ENCODE results near the gene TAB3.

DNA sequence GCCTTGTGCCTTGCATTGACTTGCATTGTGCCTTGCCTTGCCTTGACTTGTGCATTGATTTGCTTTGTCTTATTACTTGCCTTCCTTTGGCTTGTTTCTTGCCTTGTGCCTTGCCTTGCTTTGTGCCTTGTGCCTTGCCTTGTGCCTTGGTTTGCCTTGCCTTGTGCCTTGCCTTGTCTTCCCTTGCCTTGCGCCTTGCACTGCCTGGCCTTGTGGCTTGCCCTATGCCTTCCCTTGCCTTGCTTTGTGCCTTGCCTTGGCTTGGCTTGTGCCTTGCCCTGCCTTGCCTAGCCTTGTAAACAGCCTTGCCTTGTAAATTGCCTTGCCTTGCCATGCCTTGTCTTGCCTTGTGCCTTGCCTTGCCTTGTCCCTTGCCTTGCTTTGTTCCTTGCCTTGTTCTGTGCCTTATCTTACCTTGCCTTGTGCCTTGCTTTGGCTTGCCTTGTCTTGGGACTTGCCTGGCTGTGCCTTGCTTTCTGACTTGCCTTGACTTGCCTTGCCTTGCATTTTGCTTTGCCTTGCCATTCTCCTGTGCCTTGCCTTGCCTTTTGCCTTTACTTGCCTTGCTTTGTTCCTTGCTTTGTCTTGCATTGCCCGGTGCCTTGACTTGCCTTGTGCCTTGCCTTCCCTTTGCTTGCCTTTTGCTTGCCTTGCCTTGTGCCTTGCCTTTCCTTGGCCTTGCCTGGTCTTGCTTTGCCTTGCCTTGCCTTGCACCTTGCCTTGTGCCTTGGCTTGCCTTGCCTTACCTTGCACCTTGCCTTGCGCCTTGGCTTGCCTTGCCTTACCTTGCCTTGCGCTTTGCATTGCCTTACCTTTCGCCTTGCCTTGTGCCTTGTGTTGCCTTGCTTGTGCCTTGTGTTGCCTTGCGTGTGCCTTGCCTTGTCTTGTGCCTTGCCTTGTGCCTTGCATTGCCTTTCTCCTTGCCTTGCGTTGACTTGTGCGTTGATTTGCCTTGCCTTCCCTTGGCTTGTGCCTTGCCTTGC is 97.5 kb downstream of the TAB3 start:
- TF ChIP-seq CTCF (IDR thresholded peaks at IDR 0.05) (no peak), EP300 (IDR thresholded peaks at IDR 0.05) (no peak), POLR2A (IDR thresholded peaks at IDR 0.05) (no peak)
